Measurements from ENCODE around the gene SLC25A3. TPM values are rescaled to one million over a fixed set of nuclear protein-coding genes. Genes with fewer than 3 reads are reported as not detected.
"Not testable (repeated sequence)": the region's sequence is repeated elsewhere in the genome, so short reads cannot be mapped to it uniquely, and the experiment has no call there.

Gene SLC25A3
- total RNA-seq, 2 experiments from 2014 or later: 665 to 672 TPM

DNA sequence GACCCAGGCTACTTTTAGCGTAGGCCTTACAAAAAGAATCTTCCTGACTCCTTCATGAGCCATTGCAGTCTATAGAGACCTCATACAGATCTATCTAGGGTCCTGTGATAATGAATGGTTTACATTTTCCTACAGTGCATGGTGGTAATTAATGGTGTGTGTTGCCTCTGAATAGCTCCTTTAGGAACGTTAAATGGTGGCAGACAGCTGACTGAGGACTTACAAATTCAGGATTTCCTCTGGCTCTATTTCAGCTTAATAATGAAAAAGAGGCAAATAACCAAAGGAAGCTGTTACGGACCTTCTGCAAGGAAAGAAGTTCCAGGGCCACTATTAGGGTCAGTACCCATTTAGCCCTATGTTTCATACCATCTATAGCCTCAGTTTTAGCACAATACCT lies 46.0 kb downstream of the SLC25A3 start:
- intact Hi-C loops (cut with micrococcal nuclease): no loop called here

DNA sequence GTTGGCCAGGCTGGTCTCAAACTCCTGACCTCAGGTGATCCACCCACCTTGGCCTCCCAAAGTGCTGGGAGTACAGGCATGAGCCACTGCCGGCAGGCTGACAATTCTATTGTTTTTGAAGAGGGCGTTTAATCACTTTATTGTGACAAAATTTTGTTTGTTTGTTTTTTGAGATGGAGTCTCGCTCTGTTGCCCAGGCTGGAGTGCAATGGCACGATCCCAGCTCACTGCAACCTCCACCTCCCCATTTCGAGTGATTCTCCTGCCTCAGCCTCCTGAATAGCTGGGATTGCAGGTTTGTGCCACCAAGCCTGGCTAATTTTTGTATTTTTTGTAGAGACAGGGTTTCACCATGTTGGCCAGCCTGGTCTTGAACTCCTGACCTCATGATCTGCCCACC lies 49.3 kb downstream of the SLC25A3 start:
- H3K27me3 Mint-ChIP-seq; intact Hi-C loops (cut with micrococcal nuclease); H3K9me3 Mint-ChIP-seq; H3K27ac Mint-ChIP-seq; DNase-seq; ATAC-seq; POLR2A ChIA-PET: not testable (repeated sequence)
- Mint-ChIP-seq H3K4me1 (ENCODE audit: low read depth) (peaks cover 19% of the 10 kb centered on the region), H3K4me3 (peak overlapping the region; percentile 98), H3K36me3 (ENCODE audit: low read depth) (peaks cover 19% of the 10 kb centered on the region)
- CTCF ChIA-PET: interaction anchor here (1.5 to 3.2 kb wide), 2 partner anchors 76 to 110 kb away, joined by 4 to 11 read pairs; no protein-coding TSS in a partner anchor

More for the DNA sequence above, 46.0 kb downstream of the SLC25A3 start:
- POLR2A ChIA-PET: interaction anchor here (0.6 to 2.6 kb wide), 2 partner anchors 45 to 70 kb away, joined by 3 to 9 read pairs; partner anchors contain the start of gene SLC25A3
- Mint-ChIP-seq H3K9me3 (no peaks in the 10 kb centered on the region), H3K4me3 (no peak overlapping the region), H3K4me1 (ENCODE audit: low read depth) (peaks cover 23% of the 10 kb centered on the region), H3K27me3 (no peaks in the 10 kb centered on the region), H3K36me3 (ENCODE audit: low read depth) (peaks cover 22% of the 10 kb centered on the region), H3K27ac (no peak overlapping the region)
- CTCF ChIA-PET: interaction anchor here (0.9 to 2.3 kb wide), 2 partner anchors 73 to 94 kb away, joined by 4 to 12 read pairs; no protein-coding TSS in a partner anchor
- no peak for ATAC-seq
- TF ChIP-seq, protein P1, sequence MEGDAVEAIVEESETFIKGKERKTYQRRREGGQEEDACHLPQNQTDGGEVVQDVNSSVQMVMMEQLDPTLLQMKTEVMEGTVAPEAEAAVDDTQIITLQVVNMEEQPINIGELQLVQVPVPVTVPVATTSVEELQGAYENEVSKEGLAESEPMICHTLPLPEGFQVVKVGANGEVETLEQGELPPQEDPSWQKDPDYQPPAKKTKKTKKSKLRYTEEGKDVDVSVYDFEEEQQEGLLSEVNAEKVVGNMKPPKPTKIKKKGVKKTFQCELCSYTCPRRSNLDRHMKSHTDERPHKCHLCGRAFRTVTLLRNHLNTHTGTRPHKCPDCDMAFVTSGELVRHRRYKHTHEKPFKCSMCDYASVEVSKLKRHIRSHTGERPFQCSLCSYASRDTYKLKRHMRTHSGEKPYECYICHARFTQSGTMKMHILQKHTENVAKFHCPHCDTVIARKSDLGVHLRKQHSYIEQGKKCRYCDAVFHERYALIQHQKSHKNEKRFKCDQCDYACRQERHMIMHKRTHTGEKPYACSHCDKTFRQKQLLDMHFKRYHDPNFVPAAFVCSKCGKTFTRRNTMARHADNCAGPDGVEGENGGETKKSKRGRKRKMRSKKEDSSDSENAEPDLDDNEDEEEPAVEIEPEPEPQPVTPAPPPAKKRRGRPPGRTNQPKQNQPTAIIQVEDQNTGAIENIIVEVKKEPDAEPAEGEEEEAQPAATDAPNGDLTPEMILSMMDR (IDR thresholded peaks at IDR 0.05): no peak
- DNase-seq: no peak

- Mint-ChIP-seq H3K27me3 (no peaks in the 10 kb centered on the region), H3K4me3 (peak overlapping the region; percentile 98), H3K4me1 (ENCODE audit: low read depth) (peaks cover 15% of the 10 kb centered on the region), H3K27ac (peak overlapping the region; percentile 96), H3K9me3 (no peaks in the 10 kb centered on the region), H3K36me3 (ENCODE audit: low read depth) (peaks cover 14% of the 10 kb centered on the region)
- ChIA-PET POLR2A (interaction anchor here (0.6 to 2.1 kb wide), 10 partner anchors 10 to 129 kb away, joined by 3 to 26 read pairs (median 5); partner anchors contain the start of genes SLC25A3 and TMPO), CTCF (interaction anchor here (0.7 to 3.2 kb wide), 4 partner anchors 10 to 130 kb away, joined by 3 to 11 read pairs (median 4); no protein-coding TSS in a partner anchor)
- intact Hi-C loops (cut with micrococcal nuclease): loop anchor here (2.0 kb wide), 1 partner anchor 50 kb away; no protein-coding TSS in a partner anchor
- TF ChIP-seq, protein P1 (IDR thresholded peaks at IDR 0.05): no peak
- ATAC-seq: peak; percentile 21
- no peak for DNase-seq
These were observed 50.9 kb downstream of the SLC25A3 start for GRCh38 chr12:98644433-98644711.

- Mint-ChIP-seq H3K4me3 (peak within 1 kb of the TSS; percentile 98), H3K27me3 (no peaks in the 10 kb centered on the region), H3K4me1 (ENCODE audit: low read depth) (peaks cover 15% of the 10 kb centered on the region), H3K27ac (peak within 1 kb of the TSS; percentile 96), H3K9me3 (no peaks in the 10 kb centered on the region), H3K36me3 (ENCODE audit: low read depth) (peaks cover 16% of the 10 kb centered on the region)
- TF ChIP-seq, protein P1 (IDR thresholded peaks at IDR 0.05): no peak
- ATAC-seq: peak; percentile 90
- DNase-seq: peak; percentile 98
- CTCF ChIA-PET: interaction anchor here (0.7 to 3.2 kb wide), 4 partner anchors 9 to 131 kb away, joined by 3 to 11 read pairs (median 4); no protein-coding TSS in a partner anchor
- POLR2A ChIA-PET: interaction anchor here (0.6 to 2.1 kb wide), 9 partner anchors 9 to 130 kb away, joined by 3 to 26 read pairs (median 5); partner anchors contain the start of genes SLC25A3 and TMPO
- intact Hi-C loops (cut with micrococcal nuclease): loop anchor here (2.0 kb wide), 1 partner anchor 50 kb away; no protein-coding TSS in a partner anchor
These were observed 51.5 kb downstream of the SLC25A3 start, which contains the start of the genes APAF1 and IKBIP for GRCh38 chr12:98644712-98645571. TSS of gene APAF1 (plus strand) at chr12:98645290. CDS start at chr12:98648360, 3,070 bp downstream. TSS of gene IKBIP (minus strand) at chr12:98644788. CDS start at chr12:98644701, 87 bp downstream.

- intact Hi-C loops (cut with micrococcal nuclease): loop anchor here (2.0 kb wide), 1 partner anchor 51 kb away; no protein-coding TSS in a partner anchor
- Mint-ChIP-seq H3K9me3 (no peaks in the 10 kb centered on the region), H3K27ac (peak overlapping the region; percentile 56), H3K36me3 (ENCODE audit: low read depth) (peaks cover 16% of the 10 kb centered on the region), H3K27me3 (no peaks in the 10 kb centered on the region), H3K4me1 (ENCODE audit: low read depth) (peaks cover 15% of the 10 kb centered on the region), H3K4me3 (peak overlapping the region; percentile 98)
- ChIA-PET CTCF (interaction anchor here (1.2 kb wide), 2 partner anchors 53 to 79 kb away, joined by 4 to 8 read pairs; no protein-coding TSS in a partner anchor), POLR2A (interaction anchor here (0.9 to 1.1 kb wide), 2 partner anchors 17 to 52 kb away, joined by 3 read pairs; partner anchors contain the start of gene SLC25A3)
- DNase-seq (peak; percentile 15), ATAC-seq (no peak)
- TF ChIP-seq, protein P1 (IDR thresholded peaks at IDR 0.05): no peak
These were observed 52.1 kb downstream of the SLC25A3 start for GRCh38 chr12:98645572-98646067.

Data from activated CD8-positive, alpha-beta T cell treated with anti-CD3 and anti-CD28 coated beads for 36 hours (primary cell).